ENCODE data around the gene SPTLC3. TPM values are rescaled to one million over a fixed set of nuclear protein-coding genes. Genes with fewer than 3 reads are reported as not detected.

The SPTLC3 gene
- total RNA-seq, 1 experiment from 2014 or later, result 31.5 TPM

DNA sequence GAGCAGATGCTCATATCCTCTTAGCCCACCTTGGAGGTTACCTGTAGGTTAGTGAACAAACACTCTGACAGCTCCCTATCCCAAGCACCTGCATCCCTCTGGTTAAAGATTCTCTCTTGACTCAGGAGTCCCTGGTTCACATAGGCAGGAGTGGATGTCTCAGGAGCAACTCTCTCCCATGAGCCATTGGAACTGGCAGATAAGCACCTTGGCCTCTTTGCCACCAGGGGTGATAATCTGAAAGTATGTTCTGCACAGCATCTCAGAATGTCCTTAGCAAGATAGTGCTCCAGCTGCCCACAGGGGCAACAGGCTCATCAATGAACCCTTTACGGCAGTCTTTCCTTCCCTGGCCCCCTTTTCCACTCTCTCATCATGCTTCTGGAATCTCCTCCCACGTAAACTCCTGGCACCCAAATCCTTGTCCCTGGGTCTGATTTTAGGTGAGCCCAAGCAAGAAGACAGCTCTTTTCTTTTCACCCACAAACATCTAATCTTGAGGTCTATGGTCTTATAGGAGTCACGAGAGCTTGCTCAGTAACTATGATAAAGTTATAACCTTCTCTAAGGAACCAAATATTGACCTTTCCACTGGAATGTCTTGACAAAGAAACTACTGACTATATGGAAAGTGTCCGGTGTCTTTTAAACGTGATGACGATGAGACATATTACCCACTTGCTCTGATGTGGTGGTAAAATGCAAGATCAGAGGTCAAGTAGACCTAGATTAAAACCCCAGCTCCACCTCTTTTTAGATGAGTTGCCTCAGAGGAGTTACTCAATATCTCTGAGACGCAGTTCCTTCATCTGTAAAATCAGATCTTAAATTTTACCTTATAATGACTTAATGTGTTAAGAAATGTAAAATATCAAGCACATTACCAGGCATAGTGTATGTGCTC, 172.5 kb downstream of the SPTLC3 start:
- Histone ChIP-seq H3K4me3 (ENCODE audit: low read depth, low read length) (no peak overlapping the region), H3K27me3 (replicated peaks; ENCODE audit: control insufficient read depth, insufficient read depth, low read length) (no peaks in the 10 kb centered on the region), H3K9me3 (no peaks in the 10 kb centered on the region), H3K4me1 (peaks cover 15% of the 10 kb centered on the region; the same call in 1 of the 2 replicates), H3K36me3 (ENCODE audit: control insufficient read depth, insufficient read depth, low read length) (no peaks in the 10 kb centered on the region)
- ChIA-PET POLR2A (no interaction called here), CTCF (interaction anchor here (0.5 kb wide), 1 partner anchor 44 kb away, joined by 3 read pairs; no protein-coding TSS in a partner anchor)
- H3K27ac Mint-ChIP-seq (ENCODE audit: unreplicated experiment), result peak overlapping the region; percentile 79
- no peaks in the 10 kb centered on the region for H3K9me3 Mint-ChIP-seq (ENCODE audit: unreplicated experiment)
- TF ChIP-seq, protein P1, sequence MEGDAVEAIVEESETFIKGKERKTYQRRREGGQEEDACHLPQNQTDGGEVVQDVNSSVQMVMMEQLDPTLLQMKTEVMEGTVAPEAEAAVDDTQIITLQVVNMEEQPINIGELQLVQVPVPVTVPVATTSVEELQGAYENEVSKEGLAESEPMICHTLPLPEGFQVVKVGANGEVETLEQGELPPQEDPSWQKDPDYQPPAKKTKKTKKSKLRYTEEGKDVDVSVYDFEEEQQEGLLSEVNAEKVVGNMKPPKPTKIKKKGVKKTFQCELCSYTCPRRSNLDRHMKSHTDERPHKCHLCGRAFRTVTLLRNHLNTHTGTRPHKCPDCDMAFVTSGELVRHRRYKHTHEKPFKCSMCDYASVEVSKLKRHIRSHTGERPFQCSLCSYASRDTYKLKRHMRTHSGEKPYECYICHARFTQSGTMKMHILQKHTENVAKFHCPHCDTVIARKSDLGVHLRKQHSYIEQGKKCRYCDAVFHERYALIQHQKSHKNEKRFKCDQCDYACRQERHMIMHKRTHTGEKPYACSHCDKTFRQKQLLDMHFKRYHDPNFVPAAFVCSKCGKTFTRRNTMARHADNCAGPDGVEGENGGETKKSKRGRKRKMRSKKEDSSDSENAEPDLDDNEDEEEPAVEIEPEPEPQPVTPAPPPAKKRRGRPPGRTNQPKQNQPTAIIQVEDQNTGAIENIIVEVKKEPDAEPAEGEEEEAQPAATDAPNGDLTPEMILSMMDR (IDR thresholded peaks at IDR 0.05; ENCODE audit: insufficient read depth in 1 of 2, low read depth in 1 of 2, low read length in 1 of 2, severe bottlenecking in 1 of 2, unreplicated experiment in 1 of 2), result no peak
- no TSS peak for BruUV-seq (replicated peaks)
- DNase-seq, result peak in 1 of 2 experiments; percentile 10
- peaks cover 18% of the 10 kb centered on the region for H3K4me1 Mint-ChIP-seq (ENCODE audit: low read depth, unreplicated experiment)
- no peak overlapping the region for H3K4me3 Mint-ChIP-seq (ENCODE audit: unreplicated experiment)
- H3K36me3 Mint-ChIP-seq (ENCODE audit: insufficient read depth, unreplicated experiment), result no peaks in the 10 kb centered on the region
- intact Hi-C loops (cut with micrococcal nuclease; ENCODE audit: unreplicated experiment), result no loop called here
- no peaks in the 10 kb centered on the region for H3K27me3 Mint-ChIP-seq (ENCODE audit: insufficient read depth, unreplicated experiment)

DNA sequence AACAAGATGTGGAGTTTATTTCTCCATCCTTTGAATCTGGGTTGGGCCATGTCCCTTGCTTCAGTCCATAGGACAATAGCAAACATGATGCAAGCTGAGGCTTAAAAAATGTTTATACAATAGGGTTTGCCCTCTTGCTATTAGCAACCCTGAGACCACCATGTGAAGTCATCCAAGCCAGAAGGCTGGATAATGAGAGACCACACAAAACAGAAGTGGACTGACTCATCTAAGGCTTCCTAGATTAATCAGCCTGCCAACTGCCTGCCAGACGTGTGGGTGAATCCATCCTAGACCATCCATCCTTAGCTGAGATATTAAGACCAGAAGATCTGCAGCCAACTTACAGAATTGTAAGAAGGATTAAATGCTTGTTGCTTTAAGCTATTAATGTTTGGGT, 174.2 kb downstream of the SPTLC3 start:
- Histone ChIP-seq H3K36me3 (ENCODE audit: control insufficient read depth, insufficient read depth, low read length) (no peaks in the 10 kb centered on the region), H3K27me3 (replicated peaks; ENCODE audit: control insufficient read depth, insufficient read depth, low read length) (no peaks in the 10 kb centered on the region), H3K4me1 (peaks cover 15% of the 10 kb centered on the region; the same call in 1 of the 2 replicates), H3K4me3 (ENCODE audit: low read depth, low read length) (no peak overlapping the region), H3K9me3 (no peaks in the 10 kb centered on the region)
- peaks cover 11% of the 10 kb centered on the region for H3K9me3 Mint-ChIP-seq (ENCODE audit: unreplicated experiment)
- no TSS peak for BruUV-seq (replicated peaks)
- no peak for DNase-seq
- ChIA-PET CTCF (no interaction called here), POLR2A (no interaction called here)
- intact Hi-C loops (cut with micrococcal nuclease; ENCODE audit: unreplicated experiment), result no loop called here
- no peaks in the 10 kb centered on the region for H3K27me3 Mint-ChIP-seq (ENCODE audit: insufficient read depth, unreplicated experiment)
- no peaks in the 10 kb centered on the region for H3K36me3 Mint-ChIP-seq (ENCODE audit: insufficient read depth, unreplicated experiment)
- peaks cover 18% of the 10 kb centered on the region for H3K4me1 Mint-ChIP-seq (ENCODE audit: low read depth, unreplicated experiment)
- TF ChIP-seq, protein P1 (IDR thresholded peaks at IDR 0.05; ENCODE audit: insufficient read depth in 1 of 2, low read depth in 1 of 2, low read length in 1 of 2, severe bottlenecking in 1 of 2, unreplicated experiment in 1 of 2), result no peak
- H3K27ac Mint-ChIP-seq (ENCODE audit: unreplicated experiment), result no peak overlapping the region
- no peak overlapping the region for H3K4me3 Mint-ChIP-seq (ENCODE audit: unreplicated experiment)

DNA sequence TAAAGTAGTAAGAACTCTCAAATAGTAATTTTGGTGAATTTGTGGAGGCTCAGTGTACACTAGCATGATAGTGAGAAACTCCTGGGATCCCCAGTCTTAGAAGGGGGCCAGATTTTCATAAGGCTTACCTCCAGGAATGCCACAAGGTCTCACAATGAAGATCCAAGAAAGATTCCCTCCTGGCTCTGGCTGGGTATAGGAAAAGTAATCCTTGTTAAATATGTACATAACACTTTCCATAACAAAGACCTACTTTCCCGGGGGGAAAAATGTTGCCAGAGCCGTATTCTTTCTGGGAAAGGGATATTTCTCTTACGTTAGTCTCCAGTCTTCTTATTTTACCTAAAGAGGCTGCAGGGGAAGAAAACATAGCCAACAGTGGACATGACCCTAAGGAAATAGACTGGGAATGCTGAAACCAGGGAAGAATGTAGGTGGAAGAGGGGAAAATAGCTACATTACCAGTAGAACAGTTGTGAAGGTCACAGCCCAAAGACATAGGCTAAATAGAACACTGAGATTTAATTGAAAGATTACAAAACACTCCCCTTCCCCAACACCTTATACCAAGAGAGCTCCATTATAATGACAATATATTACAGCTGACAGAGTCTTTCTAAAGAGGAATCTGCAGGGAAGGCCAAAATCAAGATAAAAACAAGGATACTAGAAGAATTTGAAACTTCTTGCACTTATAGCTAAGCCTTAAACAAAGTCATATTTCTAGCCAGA, 177.4 kb downstream of the SPTLC3 start:
- CTCF ChIA-PET, result no interaction called here
- Mint-ChIP-seq H3K36me3 (ENCODE audit: insufficient read depth, unreplicated experiment) (no peaks in the 10 kb centered on the region), H3K4me3 (ENCODE audit: unreplicated experiment) (no peak overlapping the region), H3K4me1 (ENCODE audit: low read depth, unreplicated experiment) (peaks cover 14% of the 10 kb centered on the region), H3K27ac (ENCODE audit: unreplicated experiment) (no peak overlapping the region), H3K27me3 (ENCODE audit: insufficient read depth, unreplicated experiment) (no peaks in the 10 kb centered on the region), H3K9me3 (ENCODE audit: unreplicated experiment) (peaks cover 11% of the 10 kb centered on the region)
- H3K27me3 ChIP-seq (replicated peaks; ENCODE audit: control insufficient read depth, insufficient read depth, low read length), result no peaks in the 10 kb centered on the region
- no TSS peak for BruUV-seq (replicated peaks)
- H3K36me3 ChIP-seq (ENCODE audit: control insufficient read depth, insufficient read depth, low read length), result no peaks in the 10 kb centered on the region
- H3K4me1 ChIP-seq, result peaks cover 8% of the 10 kb centered on the region; the same call in 1 of the 2 replicates
- H3K9me3 ChIP-seq, result no peaks in the 10 kb centered on the region
- no peak overlapping the region for H3K4me3 ChIP-seq (ENCODE audit: low read depth, low read length)
- intact Hi-C loops (cut with micrococcal nuclease; ENCODE audit: unreplicated experiment), result no loop called here
- no peak for DNase-seq
- TF ChIP-seq, protein P1 (IDR thresholded peaks at IDR 0.05; ENCODE audit: insufficient read depth in 1 of 2, low read depth in 1 of 2, low read length in 1 of 2, severe bottlenecking in 1 of 2, unreplicated experiment in 1 of 2), result no peak
- POLR2A ChIA-PET, result no interaction called here
